HG03139 (cell line): ENCODE measurements around the gene C20orf173.
"Not testable (repeated sequence)": the region's sequence is repeated elsewhere in the genome, so short reads cannot be mapped to it uniquely, and the experiment has no call there.

ENCODE experiments used
- ATAC-seq: cut with Tn5 transposase; IDR thresholded peaks from one replicate; pipeline ENCODE4 v1.9.1; 2021; ENCODE audit not compliant: unreplicated experiment

The C20orf173 gene

DNA sequence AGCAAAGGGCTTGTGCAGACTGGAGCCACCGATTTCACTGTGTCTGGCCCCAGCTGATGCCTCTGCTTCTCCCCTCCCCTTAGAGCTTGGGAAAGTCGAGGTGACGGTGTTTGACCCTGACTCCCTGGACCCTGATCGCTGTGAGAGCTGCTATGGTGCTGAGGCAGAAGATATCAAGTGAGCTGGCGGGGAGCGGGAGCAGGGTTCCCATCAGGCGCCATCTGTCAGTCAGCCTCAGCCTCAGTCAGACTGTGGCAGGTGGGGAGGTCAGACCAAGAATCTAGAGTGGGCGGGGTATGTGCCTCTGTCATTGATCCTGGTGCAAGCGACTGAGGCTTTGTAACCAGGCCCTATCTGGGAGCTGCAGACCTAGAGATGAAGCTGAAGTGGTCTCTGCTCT, 17.9 kb upstream of the C20orf173 start:
- no peak for ATAC-seq

GRCh38 chr20:35546127-35546526, 16.7 kb upstream of the C20orf173 start:
- ATAC-seq, result no peak

DNA sequence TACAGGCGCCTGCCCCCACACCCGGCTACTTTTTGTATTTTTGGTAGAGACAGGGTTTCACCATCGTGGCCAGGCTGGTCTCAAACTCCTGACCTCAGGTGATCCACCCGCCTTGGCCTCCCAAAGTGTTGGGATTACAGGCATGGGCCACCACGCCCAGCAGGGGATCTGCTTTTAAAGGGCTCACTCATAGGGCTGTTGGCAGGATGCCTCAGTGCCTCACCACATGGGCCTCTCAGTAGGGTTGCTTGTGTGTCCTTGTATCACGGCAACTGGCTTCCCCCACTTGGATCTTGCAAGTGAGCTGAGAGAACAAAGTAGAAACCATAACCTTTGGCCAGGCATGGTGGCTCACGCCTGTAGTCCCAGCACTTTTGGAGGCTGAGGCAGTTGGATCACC, 15.5 kb upstream of the C20orf173 start:
- ATAC-seq, result not testable (repeated sequence)

DNA sequence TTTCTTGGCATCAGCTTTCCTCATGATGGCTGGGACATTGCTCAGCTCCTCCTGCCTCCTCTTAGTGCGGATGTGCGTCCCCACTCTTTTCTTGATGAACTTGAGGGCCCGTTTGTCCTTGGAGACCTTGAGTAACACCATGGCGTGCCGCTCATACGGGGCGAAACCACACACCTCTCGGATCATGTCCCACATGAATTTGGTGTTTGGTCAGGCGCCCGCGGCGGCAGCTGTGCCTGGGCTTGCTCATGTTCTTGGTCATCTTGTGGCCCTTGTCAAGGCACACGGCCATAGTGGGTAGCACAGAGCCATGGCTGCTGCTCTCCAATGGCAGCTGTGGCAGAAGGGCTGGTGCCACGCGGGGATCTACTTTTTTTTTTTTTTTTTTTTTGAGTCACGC, 15.0 kb upstream of the C20orf173 start:
- ATAC-seq, result no peak

- no peak for ATAC-seq
Measured at GRCh38 chr20:35542990-35543389, 13.5 kb upstream of the C20orf173 start.

DNA sequence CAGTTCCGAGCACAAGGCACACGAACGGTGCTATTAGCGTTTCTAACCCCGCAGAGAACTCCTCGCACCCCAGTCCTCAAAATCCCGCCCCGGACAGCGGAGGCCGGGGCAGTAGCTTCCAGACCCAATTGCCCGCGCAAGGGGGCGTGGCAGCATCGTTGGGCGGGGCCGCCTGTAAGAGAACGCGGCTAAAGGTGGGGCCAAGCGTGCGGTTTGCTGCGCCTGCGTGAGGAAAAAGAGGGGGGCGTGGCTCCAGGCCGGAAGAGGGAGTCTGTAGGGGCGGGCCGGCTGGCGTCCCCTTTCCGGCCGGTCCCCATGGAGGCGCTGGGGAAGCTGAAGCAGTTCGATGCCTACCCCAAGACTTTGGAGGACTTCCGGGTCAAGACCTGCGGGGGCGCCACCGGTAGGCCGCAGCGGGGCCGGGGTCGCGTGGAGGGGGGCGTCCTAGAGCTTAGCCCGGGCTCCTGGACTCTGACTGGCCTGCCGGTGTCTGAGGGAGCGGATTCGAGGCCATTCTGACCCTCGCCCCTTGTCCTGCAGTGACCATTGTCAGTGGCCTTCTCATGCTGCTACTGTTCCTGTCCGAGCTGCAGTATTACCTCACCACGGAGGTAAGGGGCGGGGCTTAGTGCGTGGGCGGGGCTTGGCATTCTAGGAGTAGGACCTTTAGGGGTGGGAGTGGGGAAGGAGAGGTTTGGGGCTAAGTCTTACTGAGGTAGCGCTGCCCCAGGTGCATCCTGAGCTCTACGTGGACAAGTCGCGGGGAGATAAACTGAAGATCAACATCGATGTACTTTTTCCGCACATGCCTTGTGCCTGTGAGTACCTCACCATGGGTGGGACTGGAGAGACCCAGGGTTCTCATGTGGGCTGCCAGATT, 12.6 kb upstream of the C20orf173 start, which contains the start of gene ERGIC3:
TSS of gene ERGIC3 (plus strand) at position 296 of the 880 bp plus-strand sequence. CDS start at position 316, 20 bp downstream.
- ATAC-seq, result peak; percentile 82

GRCh38 chr20:35541118-35541782, 11.8 kb upstream of the C20orf173 start:
- no peak for ATAC-seq

DNA sequence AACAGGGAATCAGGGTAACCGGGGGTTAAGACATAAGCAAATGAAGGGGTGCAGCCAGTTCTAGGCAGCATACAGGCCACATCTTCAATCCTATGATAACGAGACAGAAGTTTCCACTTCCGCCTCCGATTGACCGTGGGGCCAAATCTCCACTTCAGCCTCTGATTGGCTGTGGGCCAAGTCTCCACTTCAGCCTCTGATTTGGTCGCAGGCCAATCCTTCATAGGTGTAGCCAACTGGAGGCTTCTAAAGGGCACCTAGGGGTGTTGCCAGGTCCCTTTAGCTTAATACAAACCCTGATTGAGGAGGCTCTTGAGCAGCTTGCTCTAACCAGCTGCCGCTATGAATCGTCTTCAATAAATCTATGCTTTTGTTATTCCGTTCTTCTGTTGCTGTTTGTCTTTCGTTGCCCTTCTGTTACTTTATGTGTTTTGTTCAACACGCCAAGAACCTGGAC, 10.3 kb upstream of the C20orf173 start:
- no peak for ATAC-seq

DNA sequence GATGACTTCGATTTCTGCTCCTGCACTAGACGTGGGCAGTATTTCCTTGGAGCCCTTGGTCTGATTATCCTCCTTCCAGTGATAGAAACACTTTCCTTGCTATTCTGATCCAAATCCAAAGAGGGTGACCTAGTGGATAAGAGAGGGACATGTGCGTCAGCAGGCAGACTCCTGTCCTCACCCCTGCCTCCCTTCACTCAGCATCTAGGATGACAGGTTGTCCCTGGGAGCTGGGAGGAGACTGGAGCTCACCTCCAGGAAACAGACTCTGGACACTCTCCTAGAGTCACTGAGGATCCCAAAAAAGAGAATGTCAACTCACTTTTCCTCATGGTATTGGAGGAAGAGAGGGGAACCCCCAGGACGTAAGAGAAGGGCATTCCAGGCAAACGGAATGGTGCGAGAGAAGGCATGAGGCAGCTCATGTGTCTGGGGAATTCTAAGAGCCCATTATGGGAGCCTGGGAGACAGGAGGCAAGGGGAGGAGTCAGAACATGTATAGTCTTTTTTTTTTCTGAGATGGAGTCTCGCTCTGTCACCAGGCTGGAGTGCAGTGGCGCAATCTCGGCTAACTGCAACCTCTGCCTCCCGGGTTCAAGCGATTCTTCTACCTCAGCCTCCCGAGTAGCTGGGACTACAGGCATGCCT, 2.2 kb downstream of the C20orf173 start:
- no peak for ATAC-seq

- no peak for ATAC-seq
Measured at GRCh38 chr20:35525639-35526038, 3.8 kb downstream of the C20orf173 start.

DNA sequence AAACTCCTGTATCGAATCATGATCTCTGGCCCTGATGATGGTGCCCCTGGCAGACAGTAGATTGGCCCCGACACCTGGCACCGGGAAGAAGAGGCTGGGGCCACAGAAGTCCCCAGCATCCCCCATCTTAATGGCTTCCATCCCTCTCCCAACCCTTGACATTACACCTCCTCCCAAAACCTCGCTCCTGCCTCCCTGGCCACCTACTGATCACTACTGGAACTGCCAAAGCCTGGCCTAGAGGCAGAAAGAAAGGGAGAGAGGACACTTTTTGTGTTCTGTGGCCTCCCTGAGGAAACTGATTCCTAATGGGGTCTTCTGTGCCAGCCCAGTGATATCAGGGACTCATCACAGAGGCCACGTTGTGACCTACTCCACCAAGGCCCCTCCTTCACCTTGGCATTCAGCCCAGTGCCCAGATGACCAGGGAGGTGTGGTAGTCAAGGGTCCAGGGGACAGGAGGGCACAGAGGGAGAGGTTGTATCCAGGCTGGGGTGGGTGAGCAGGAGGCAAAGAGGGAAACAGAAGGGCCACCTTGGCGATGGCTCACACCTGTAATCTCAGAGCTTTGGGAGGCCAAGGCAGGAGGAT, 6.1 kb downstream of the C20orf173 start:
- ATAC-seq, result no peak

DNA sequence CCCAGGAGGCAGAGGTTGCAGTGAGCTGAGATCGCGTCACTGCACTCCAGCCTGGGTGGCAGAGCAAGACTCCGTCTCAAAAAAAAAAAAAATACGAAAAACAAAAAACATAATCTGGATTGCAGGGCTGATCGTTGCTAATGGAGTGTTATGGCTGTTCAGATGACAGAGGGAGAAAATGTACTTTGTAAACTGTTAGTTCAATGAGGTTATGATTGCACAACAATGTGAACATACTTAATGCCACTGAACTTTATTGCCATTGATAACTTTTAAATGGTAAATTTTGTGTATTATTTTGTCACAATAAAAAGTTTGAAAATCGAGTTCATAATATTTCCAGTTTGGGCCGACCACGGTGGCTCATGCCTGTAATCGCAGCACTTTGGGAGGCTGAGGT, 10.5 kb downstream of the C20orf173 start:
- ATAC-seq, result no peak

GRCh38 chr20:35517767-35518166, 11.7 kb downstream of the C20orf173 start:
- not testable (repeated sequence) for ATAC-seq

GRCh38 chr20:35517125-35517524, 12.3 kb downstream of the C20orf173 start:
- no peak for ATAC-seq

- no peak for ATAC-seq
Measured at GRCh38 chr20:35515949-35516645, 13.4 kb downstream of the C20orf173 start.

DNA sequence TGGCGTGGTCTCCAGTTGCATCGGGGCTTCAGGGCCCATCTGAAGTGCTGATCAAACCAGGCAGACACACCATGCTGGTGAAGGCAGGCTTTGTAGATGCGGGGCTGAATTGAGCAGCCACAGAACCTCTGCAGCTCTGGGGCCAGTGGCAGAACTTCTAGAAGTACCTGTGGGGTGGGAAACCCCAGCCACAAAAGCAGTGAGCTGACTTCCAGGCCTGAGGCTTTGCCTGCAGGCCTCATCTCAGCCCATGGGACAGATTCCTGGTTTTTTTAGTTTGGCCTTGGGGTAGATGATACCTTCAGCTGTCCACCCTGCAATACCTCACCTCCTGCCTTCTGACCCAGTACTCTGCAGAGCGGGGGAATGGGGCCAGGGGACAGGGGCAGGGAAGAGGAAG, 14.1 kb downstream of the C20orf173 start:
- ATAC-seq, result no peak

DNA sequence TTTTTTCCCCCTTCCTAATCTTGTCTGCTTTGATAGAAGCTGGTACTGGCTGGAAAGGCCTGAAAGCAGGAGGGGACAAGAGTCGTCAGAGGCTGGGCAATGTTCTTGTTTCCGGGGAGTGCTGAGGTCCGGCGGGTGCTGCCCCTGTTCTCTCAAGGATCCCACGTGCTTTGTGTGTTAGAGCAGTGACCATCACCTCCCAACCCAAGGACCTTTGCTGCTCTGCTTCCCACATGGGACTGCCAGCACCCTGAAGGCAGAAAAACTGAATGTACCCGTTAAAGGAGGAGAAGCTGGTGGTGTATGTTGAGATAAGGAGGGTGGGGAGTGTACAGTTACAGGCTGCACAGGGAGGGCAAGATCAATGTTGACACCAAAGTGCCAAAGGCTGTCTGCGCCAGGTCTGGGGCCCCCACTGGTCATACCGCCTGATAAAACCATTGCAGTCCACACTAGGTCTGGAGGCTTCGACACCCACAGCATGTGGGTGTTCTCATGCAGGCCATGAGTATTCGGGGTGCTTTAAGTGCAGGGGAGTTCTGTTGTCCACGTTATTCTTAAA, 15.0 kb downstream of the C20orf173 start:
- ATAC-seq, result no peak

- no peak for ATAC-seq
Measured at GRCh38 chr20:35511814-35512420, 17.5 kb downstream of the C20orf173 start.

DNA sequence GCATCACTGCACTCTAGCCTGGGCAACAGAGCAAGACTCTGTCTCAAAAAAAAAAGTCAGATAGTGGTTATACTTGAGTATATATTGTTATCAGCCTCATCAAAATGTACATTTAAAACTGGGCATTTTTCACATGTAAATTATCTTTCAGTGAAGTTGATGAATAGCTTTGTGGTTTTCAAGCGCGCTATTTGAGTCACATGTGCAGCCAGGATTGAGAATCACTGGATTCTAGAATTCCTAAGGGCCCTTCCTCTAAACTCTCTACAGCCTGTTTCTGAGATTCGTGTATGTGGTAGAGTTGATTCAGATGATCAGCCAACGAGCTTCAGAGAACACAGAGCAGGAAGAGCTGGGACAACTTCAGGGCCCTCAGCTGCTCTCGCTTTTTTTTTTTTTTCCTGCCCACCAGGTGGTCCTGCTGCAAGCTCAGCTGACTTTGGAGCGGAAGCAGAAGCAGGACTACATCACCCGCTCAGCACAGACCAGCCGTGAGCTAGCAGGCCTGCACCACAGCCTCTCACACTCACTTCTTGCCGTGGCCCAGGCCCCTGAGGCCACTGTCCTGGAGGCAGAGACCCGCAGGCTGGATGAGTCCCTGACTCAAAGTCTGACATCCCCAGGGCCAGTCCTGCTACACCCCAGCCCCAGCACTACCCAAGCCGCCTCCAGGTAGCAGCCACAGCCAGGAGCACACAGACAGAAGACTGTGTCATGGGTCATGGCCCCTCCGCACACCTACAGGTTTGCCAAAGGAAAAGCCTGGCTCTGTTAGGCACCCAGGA, 18.3 kb downstream of the C20orf173 start:
- ATAC-seq, result no peak
